Liver (tissue), 2 donors: ENCODE results near the gene EBLN2.

Experiments
- FOXA1 ChIP-seq: IDR thresholded peaks from 2 replicates; pipeline ENCODE4 v1.6.1; 2016; ENCODE audit warnings: antibody characterized with exemption
- TF ChIP-seq, protein P1 (sequence below): fragments of 150-350 bp; IDR thresholded peaks from 2 replicates; pipeline ENCODE4 v1.5.1; 2017; ENCODE audit warnings: improper control_type of control experiment, low read depth, low read length; ENCODE audit not compliant: missing input control
- donor health status: healthy.

DNA sequence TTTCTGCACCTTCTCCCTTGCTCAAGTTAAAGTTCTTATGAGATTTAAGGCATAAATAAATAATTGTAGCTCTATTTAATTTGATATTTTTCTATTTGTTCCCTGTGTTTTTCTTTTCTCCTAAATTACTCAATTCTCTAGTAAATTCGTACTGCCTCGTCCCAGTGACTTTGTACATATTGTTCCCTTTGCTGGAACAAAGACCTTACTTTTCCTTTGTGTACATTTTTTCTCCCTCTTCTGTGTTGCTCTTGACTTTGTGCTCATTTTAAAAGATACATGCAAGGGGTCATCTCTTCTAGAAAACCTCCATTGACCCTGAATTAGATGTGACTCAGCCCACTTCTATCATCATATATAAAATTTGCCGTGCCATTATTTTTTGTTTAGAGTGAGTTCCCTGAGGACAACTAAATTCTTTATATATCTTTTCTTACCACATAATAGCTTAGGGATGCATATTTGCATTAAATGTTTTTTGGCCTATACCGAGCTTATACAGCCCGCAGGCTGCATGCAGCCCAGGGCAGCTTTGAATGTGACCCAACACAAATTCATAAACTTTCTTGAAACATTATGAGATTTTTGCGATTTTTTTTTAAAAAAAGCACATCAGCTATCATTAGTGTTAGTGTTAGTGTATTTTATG lies 35.2 kb upstream of the EBLN2 start:
- TF ChIP-seq FOXA1 = no peak
- TF ChIP-seq, protein P1, sequence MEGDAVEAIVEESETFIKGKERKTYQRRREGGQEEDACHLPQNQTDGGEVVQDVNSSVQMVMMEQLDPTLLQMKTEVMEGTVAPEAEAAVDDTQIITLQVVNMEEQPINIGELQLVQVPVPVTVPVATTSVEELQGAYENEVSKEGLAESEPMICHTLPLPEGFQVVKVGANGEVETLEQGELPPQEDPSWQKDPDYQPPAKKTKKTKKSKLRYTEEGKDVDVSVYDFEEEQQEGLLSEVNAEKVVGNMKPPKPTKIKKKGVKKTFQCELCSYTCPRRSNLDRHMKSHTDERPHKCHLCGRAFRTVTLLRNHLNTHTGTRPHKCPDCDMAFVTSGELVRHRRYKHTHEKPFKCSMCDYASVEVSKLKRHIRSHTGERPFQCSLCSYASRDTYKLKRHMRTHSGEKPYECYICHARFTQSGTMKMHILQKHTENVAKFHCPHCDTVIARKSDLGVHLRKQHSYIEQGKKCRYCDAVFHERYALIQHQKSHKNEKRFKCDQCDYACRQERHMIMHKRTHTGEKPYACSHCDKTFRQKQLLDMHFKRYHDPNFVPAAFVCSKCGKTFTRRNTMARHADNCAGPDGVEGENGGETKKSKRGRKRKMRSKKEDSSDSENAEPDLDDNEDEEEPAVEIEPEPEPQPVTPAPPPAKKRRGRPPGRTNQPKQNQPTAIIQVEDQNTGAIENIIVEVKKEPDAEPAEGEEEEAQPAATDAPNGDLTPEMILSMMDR = no peak
